ENCODE results near the gene LRRC4C.
A peak's percentile ranks its signal among the peaks of the same experiment; 100 is the strongest.

LRRC4C gene

GRCh38 chr11:40139536-40139935 is 1319.9 kb downstream of the LRRC4C start:
- no peak for DNase-seq

GRCh38 chr11:40139066-40139465 is 1320.4 kb downstream of the LRRC4C start:
- no peak for DNase-seq

GRCh38 chr11:40134820-40135570 is 1324.5 kb downstream of the LRRC4C start:
- no peak for DNase-seq

GRCh38 chr11:40133498-40133897 is 1326.0 kb downstream of the LRRC4C start:
- DNase-seq, result no peak

GRCh38 chr11:40132912-40133311 is 1326.5 kb downstream of the LRRC4C start:
- DNase-seq, result no peak

GRCh38 chr11:40130427-40130826 is 1329.0 kb downstream of the LRRC4C start:
- peak; percentile 23 for DNase-seq

GRCh38 chr11:40129266-40129665 is 1330.2 kb downstream of the LRRC4C start:
- no peak for DNase-seq

- no peak for DNase-seq
Measured at GRCh38 chr11:40125054-40125453, 1334.4 kb downstream of the LRRC4C start.

GRCh38 chr11:40119661-40120060 is 1339.8 kb downstream of the LRRC4C start:
- DNase-seq, result no peak

GRCh38 chr11:40118780-40119179 is 1340.7 kb downstream of the LRRC4C start:
- no peak for DNase-seq

GRCh38 chr11:40118026-40118425 is 1341.4 kb downstream of the LRRC4C start:
- no peak for DNase-seq

GRCh38 chr11:40104941-40105550 is 1354.4 kb downstream of the LRRC4C start:
- DNase-seq, result no peak

- no peak for DNase-seq
Measured at GRCh38 chr11:40100781-40101180, 1358.7 kb downstream of the LRRC4C start.

- no peak for DNase-seq
Measured at GRCh38 chr11:40100162-40100553, 1359.3 kb downstream of the LRRC4C start.

- DNase-seq, result no peak
Measured at GRCh38 chr11:40099426-40100161, 1359.9 kb downstream of the LRRC4C start.

GRCh38 chr11:40095446-40095845 is 1364.0 kb downstream of the LRRC4C start:
- no peak for DNase-seq

- no peak for DNase-seq
Measured at GRCh38 chr11:40094954-40095353, 1364.5 kb downstream of the LRRC4C start.

- DNase-seq, result no peak
Measured at GRCh38 chr11:40080434-40080833, 1379.0 kb downstream of the LRRC4C start.
